ENCODE results near the gene CHCHD2. TPM values are rescaled to one million over a fixed set of nuclear protein-coding genes. Genes with fewer than 3 reads are reported as not detected.
A peak's percentile ranks its signal among the peaks of the same experiment; 100 is the strongest.
"Not testable (repeated sequence)": the region's sequence is repeated elsewhere in the genome, so short reads cannot be mapped to it uniquely, and the experiment has no call there.

The CHCHD2 gene
- total RNA-seq, 2 experiments from 2014 or later: 526 to 534 TPM

DNA sequence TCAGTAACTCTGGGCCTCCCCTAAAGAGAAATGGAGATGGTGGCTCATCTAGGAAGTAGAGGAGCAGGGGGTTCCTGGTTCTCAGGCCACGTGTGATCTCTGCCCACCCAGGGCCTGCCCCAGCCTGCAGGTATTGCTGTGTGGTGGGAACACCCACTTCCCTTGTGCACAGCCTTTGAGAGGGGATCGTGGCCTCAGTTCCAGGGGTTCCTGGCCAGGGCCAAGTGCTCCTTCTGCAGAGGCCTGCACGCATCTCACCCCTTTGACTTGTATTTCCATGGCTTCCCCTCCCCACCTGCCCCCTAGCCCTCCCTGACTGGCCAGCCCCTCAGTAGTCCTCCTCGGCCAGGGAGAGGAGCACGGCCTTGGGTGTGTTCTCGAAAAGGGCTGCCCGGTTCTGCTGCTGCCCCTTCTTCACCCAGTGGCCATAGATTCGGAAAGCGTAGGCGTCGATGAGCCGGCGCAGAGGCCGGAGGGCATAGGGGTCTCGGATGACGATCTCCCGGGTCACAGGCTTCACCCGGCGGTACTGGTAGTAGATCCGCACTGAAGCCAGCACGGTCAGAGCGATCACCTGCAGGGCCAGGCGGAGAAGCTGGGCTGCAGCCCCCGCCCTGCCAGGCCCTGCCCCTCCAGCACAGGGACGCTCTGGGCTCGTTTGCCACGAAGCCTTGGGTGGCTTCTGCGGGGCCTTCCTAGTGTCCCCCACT lies 25.4 kb downstream of the CHCHD2 start:
- H3K27me3 Mint-ChIP-seq (ENCODE audit: low read depth); POLR2A ChIA-PET; H3K4me3 Mint-ChIP-seq; H3K4me1 Mint-ChIP-seq (ENCODE audit: low read depth); ATAC-seq; H3K9me3 Mint-ChIP-seq (ENCODE audit: insufficient read depth); CTCF ChIA-PET; DNase-seq: not testable (repeated sequence)
- H3K36me3 Mint-ChIP-seq (ENCODE audit: low read depth): peaks cover 32% of the 10 kb centered on the region
- H3K27ac Mint-ChIP-seq: peak overlapping the region; percentile 25

DNA sequence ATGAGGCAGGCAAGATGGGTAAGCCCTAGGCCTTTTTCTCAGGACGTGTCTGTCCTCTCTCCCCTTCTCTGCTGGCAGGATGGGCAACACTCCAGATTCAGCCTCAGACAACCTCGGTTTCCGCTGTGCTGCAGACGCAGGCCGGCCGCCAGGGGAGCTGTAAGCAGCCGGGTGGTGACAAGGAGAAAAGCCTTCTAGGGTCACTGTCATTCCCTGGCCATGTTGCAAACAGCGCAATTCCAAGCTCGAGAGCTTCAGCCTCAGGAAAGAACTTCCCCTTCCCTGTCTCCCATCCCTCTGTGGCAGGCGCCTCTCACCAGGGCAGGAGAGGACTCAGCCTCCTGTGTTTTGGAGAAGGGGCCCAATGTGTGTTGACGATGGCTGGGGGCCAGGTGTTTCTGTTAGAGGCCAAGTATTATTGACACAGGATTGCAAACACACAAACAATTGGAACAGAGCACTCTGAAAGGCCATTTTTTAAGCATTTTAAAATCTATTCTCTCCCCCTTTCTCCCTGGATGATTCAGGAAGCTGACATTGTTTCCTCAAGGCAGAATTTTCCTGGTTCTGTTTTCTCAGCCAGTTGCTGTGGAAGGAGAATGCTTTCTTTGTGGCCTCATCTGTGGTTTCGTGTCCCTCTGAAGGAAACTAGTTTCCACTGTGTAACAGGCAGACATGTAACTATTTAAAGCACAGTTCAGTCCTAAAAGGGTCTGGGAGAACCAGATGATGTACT lies 26.7 kb downstream of the CHCHD2 start:
- Mint-ChIP-seq H3K4me1 (ENCODE audit: low read depth) (no peaks in the 10 kb centered on the region), H3K36me3 (ENCODE audit: low read depth) (peaks cover 35% of the 10 kb centered on the region), H3K9me3 (ENCODE audit: insufficient read depth) (no peaks in the 10 kb centered on the region), H3K27me3 (ENCODE audit: low read depth) (no peaks in the 10 kb centered on the region), H3K27ac (no peak overlapping the region), H3K4me3 (no peak overlapping the region)
- DNase-seq (no peak), ATAC-seq (no peak)
- ChIA-PET POLR2A (no interaction called here), CTCF (interaction anchor here (1.2 to 1.4 kb wide), 2 partner anchors 14 to 29 kb away, joined by 3 read pairs; partner anchors contain the start of gene PSPH)

DNA sequence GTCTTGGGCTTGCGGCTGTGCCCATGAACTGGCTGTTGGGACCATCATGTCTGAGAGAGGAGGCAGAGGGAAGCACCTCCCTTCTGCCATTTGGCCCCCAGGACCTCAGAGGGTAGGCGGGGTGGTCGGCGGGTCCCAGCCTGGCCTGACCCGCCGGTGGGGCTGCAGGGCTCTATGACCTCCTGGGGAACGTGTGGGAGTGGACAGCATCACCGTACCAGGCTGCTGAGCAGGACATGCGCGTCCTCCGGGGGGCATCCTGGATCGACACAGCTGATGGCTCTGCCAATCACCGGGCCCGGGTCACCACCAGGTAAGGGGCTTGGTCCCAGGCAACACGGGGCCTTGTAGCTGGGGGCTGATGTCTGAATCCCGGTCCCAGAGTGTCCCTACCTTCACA lies 28.1 kb downstream of the CHCHD2 start:
- ATAC-seq (no peak), DNase-seq (no peak)
- CTCF ChIA-PET: no interaction called here
- no peaks in the 10 kb centered on the region for H3K27me3 Mint-ChIP-seq (ENCODE audit: low read depth)
- H3K4me3 Mint-ChIP-seq: no peak overlapping the region
- no peaks in the 10 kb centered on the region for H3K9me3 Mint-ChIP-seq (ENCODE audit: insufficient read depth)
- peaks cover 5% of the 10 kb centered on the region for H3K4me1 Mint-ChIP-seq (ENCODE audit: low read depth)
- H3K27ac Mint-ChIP-seq: no peak overlapping the region
- POLR2A ChIA-PET: interaction anchor here (0.6 to 1.2 kb wide), 2 partner anchors 13 to 171 kb away, joined by 4 to 5 read pairs; partner anchors contain the start of gene SUMF2
- H3K36me3 Mint-ChIP-seq (ENCODE audit: low read depth): peaks cover 40% of the 10 kb centered on the region

DNA sequence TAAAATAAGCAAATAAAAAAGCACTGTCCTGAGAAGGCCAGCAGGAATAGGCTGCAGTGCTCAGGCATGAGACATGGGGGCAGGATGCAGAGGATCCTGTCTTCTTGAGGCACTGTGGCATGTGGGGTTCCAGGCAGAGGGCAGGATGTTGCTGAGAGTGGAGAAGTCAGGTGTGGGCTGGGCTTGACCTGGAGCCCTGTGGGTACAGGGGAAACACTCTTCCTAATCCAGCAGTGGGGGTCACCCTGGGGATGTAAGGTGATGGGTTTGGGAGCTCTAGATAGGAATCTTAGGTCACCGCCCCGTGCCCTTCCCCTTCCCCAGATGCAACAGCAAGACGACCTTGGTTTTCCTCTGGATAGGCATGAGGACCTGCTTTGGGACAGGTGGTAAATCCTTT lies 28.6 kb downstream of the CHCHD2 start:
- CTCF ChIA-PET: no interaction called here
- DNase-seq: no peak

DNA sequence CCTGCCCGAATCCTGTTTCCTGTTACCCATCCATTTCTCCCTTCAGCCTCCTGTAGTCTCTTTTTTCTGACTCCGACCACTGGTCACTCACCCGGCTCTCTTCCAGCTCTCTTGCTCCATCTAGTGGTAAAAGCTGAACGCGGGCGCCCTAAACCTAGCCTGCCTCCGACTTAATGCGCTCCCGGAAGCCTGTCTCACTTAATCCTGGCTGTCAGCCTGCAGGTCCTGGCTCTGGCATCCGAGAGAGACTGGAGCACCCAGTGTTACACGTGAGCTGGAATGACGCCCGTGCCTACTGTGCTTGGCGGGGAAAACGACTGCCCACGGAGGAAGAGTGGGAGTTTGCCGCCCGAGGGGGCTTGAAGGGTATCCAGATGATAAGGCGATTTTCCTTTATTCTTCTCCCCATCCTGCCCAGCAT lies 31.9 kb downstream of the CHCHD2 start:
- CTCF ChIA-PET: interaction anchor here (0.6 to 3.2 kb wide), 19 partner anchors 10 to 433 kb away, joined by 3 to 26 read pairs (median 6); partner anchors contain the start of genes CCT6A, CHCHD2, PSPH and SUMF2
- POLR2A ChIA-PET: interaction anchor here (0.7 kb wide), 1 partner anchor 423 kb away, joined by 3 read pairs; no protein-coding TSS in a partner anchor
- Mint-ChIP-seq H3K27ac (peak overlapping the region; percentile 50), H3K4me3 (no peak overlapping the region), H3K4me1 (ENCODE audit: low read depth) (peaks cover 5% of the 10 kb centered on the region), H3K27me3 (ENCODE audit: low read depth) (no peaks in the 10 kb centered on the region), H3K9me3 (ENCODE audit: insufficient read depth) (no peaks in the 10 kb centered on the region), H3K36me3 (ENCODE audit: low read depth) (peaks cover 40% of the 10 kb centered on the region)
- DNase-seq (peak; percentile 70), ATAC-seq (peak; percentile 90)

More for the DNA sequence above, 28.6 kb downstream of the CHCHD2 start:
- POLR2A ChIA-PET: interaction anchor here (0.6 to 1.2 kb wide), 2 partner anchors 13 to 171 kb away, joined by 4 to 5 read pairs; partner anchors contain the start of gene SUMF2
- Mint-ChIP-seq H3K27me3 (ENCODE audit: low read depth) (no peaks in the 10 kb centered on the region), H3K4me1 (ENCODE audit: low read depth) (peaks cover 5% of the 10 kb centered on the region), H3K9me3 (ENCODE audit: insufficient read depth) (no peaks in the 10 kb centered on the region), H3K36me3 (ENCODE audit: low read depth) (peaks cover 45% of the 10 kb centered on the region), H3K4me3 (no peak overlapping the region), H3K27ac (no peak overlapping the region)
- no peak for ATAC-seq

DNA sequence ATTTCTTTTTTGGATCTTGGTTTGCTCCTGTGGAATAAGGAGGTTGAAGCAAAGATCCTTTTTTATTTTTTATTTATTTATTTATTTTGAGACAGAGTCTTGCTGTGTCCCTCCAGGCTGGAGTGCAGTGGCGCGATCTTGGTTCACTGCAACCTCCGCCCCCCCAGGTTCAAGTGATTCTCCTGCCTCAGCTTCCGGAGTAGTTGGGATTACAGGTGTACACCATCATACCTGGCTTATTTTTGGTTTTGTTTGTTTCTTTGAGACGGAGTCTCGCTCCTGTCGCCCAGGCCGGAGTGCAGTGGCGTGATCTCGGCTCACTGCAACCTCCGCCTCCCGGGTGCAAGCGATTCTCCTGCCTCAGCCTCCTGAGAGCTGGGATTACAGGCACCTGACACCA lies 39.9 kb downstream of the CHCHD2 start:
- POLR2A ChIA-PET: interaction anchor here (0.6 to 3.9 kb wide), 3 partner anchors 13 to 102 kb away, joined by 3 to 27 read pairs (median 13); partner anchors contain the start of genes CCT6A and PSPH
- DNase-seq; H3K27ac Mint-ChIP-seq; H3K27me3 Mint-ChIP-seq (ENCODE audit: low read depth); H3K9me3 Mint-ChIP-seq (ENCODE audit: insufficient read depth); ATAC-seq; H3K4me3 Mint-ChIP-seq: not testable (repeated sequence)
- Mint-ChIP-seq H3K36me3 (ENCODE audit: low read depth) (peaks cover 45% of the 10 kb centered on the region), H3K4me1 (ENCODE audit: low read depth) (peaks cover 28% of the 10 kb centered on the region)
- CTCF ChIA-PET: interaction anchor here (2.6 kb wide), 1 partner anchor 15 kb away, joined by 9 read pairs; the partner anchor contains the start of genes CCT6A and PSPH

DNA sequence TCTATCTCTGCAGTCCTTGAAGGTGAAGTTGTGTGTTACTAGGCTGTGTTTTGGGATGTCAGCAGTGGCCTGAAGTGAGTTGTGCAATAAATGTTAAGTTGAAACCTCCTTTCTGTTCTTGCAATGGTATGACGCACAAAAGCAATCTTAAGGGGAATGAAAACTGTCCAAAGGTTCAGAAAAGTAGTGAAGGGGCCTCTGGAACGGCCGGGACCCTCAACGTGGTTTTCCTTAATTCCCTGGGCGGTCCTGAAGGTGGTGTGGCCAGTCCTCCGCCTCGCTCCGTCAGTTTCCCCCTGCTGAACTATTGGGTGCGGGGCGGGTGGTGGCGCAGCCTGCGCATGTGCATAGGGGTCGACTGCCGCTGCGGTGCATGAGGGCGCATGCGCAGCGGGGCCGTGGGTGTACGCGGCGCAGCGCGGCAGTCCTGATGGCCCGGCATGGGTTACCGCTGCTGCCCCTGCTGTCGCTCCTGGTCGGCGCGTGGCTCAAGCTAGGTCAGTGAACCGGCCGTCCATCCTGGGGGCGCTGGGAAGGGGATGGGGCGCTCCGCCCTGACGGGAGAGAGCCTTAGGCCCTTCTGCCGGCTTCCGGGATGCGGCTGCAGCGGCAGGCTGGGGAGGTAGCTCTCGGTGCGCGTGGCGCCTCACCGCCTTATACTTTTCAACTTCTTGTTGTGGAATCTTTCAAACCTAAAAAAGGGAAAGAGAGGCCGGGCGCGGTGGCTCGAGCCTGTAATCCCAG lies 42.2 kb downstream of the CHCHD2 start, which contains the start of gene SUMF2:
Gene SUMF2 (plus strand): TSS at position 405 of the 744 bp plus-strand sequence. CDS start 26 bp downstream, at position 431.
- no peaks in the 10 kb centered on the region for H3K27me3 Mint-ChIP-seq (ENCODE audit: low read depth)
- ChIA-PET POLR2A (interaction anchor here (0.6 to 3.9 kb wide), 6 partner anchors 10 to 42 kb away, joined by 3 to 29 read pairs (median 9); partner anchors contain the start of genes CCT6A, CHCHD2 and PSPH), CTCF (interaction anchor here (1.0 to 2.9 kb wide), 5 partner anchors 10 to 423 kb away, joined by 4 to 26 read pairs (median 5); partner anchors contain the start of genes CCT6A, NIPSNAP2 and PSPH)
- ATAC-seq (peak; percentile 93), DNase-seq (peak; percentile 88)
- H3K4me3 Mint-ChIP-seq: peak within 1 kb of the TSS; percentile 91
- H3K9me3 Mint-ChIP-seq (ENCODE audit: insufficient read depth): no peaks in the 10 kb centered on the region
- peak within 1 kb of the TSS; percentile 95 for H3K27ac Mint-ChIP-seq
- H3K4me1 Mint-ChIP-seq (ENCODE audit: low read depth): peaks cover 38% of the 10 kb centered on the region
- H3K36me3 Mint-ChIP-seq (ENCODE audit: low read depth): peaks cover 57% of the 10 kb centered on the region

DNA sequence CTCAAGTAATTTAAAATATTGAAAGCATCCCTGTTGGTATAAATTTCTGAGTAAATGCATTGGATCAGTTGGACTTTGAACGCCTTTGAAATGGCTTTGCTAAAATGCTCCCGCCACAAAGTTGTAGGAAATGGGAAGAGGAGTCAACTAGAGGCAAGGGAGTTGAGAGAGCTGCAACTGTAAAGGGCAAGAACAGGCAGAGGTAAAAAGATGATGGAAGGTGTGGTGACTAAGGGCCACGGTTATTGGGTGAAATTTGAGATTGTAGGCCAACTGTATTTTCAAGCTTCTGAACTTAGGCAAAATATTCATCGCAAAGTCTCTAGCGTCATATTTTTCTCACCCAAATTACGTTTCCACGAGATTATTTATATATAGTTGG lies 42.8 kb downstream of the CHCHD2 start:
- POLR2A ChIA-PET: interaction anchor here (2.9 to 3.9 kb wide), 3 partner anchors 10 to 42 kb away, joined by 13 to 29 read pairs (median 27); partner anchors contain the start of genes CCT6A, CHCHD2 and PSPH
- ATAC-seq (no peak), DNase-seq (no peak)
- Mint-ChIP-seq H3K4me1 (ENCODE audit: low read depth) (peaks cover 39% of the 10 kb centered on the region), H3K4me3 (peak overlapping the region; percentile 91), H3K27me3 (ENCODE audit: low read depth) (no peaks in the 10 kb centered on the region), H3K9me3 (ENCODE audit: insufficient read depth) (no peaks in the 10 kb centered on the region), H3K27ac (peak overlapping the region; percentile 95), H3K36me3 (ENCODE audit: low read depth) (peaks cover 58% of the 10 kb centered on the region)
- CTCF ChIA-PET: interaction anchor here (2.9 kb wide), 1 partner anchor 10 kb away, joined by 26 read pairs; no protein-coding TSS in a partner anchor

DNA sequence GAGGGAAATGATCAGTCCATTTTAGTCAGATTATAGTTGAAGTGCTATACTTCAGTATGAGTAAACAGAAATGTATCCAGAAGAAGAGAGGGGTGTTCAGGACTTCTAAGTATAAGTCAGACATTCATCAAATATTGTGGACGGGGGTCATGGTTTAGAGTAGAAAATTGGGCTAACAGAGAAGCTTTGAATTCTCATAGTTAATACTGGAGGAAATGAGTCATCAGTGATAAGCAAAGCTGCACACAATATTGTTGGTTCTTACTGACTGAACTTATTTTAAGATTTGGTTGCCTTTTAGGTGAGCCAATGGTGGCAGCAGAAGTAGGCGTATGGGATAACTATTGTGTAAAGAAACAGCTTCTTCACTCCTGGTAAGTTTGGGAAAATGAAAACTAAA lies 43.9 kb downstream of the CHCHD2 start:
- Mint-ChIP-seq H3K27ac (peak overlapping the region; percentile 74), H3K9me3 (ENCODE audit: insufficient read depth) (no peaks in the 10 kb centered on the region), H3K27me3 (ENCODE audit: low read depth) (no peaks in the 10 kb centered on the region), H3K4me1 (ENCODE audit: low read depth) (peaks cover 45% of the 10 kb centered on the region), H3K36me3 (ENCODE audit: low read depth) (peaks cover 64% of the 10 kb centered on the region), H3K4me3 (no peak overlapping the region)
- ATAC-seq (no peak), DNase-seq (no peak)
- POLR2A ChIA-PET: interaction anchor here (0.6 to 3.9 kb wide), 3 partner anchors 8 to 147 kb away, joined by 3 to 27 read pairs (median 3); partner anchors contain the start of genes CCT6A and PSPH
- CTCF ChIA-PET: interaction anchor here (0.7 to 1.2 kb wide), 2 partner anchors 12 to 43 kb away, joined by 3 to 5 read pairs; no protein-coding TSS in a partner anchor

DNA sequence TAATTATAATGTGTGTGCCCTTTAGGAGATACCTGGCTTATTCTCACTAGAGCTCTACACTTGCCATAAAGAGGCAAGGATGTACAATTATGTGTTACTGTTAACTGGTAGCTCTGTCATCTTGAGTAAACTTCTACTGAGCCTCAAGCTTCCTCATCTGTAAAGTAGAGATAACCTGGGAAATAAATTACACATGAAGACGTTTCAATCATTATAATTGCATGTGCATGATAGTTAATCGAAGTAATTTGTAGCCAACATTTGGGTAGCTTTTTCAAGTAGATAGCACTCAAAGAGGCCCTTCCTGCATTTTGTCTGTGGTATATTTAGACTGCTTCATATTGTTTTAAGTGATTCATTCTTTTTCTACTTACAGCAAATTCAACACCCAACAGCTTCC lies 52.3 kb downstream of the CHCHD2 start:
- Mint-ChIP-seq H3K27me3 (ENCODE audit: low read depth) (no peaks in the 10 kb centered on the region), H3K4me1 (ENCODE audit: low read depth) (peaks cover 49% of the 10 kb centered on the region), H3K9me3 (ENCODE audit: insufficient read depth) (no peaks in the 10 kb centered on the region), H3K27ac (no peak overlapping the region), H3K4me3 (peak overlapping the region; percentile 25), H3K36me3 (ENCODE audit: low read depth) (peaks cover 57% of the 10 kb centered on the region)
- ATAC-seq (no peak), DNase-seq (no peak)
- POLR2A ChIA-PET: interaction anchor here (1.1 to 1.9 kb wide), 2 partner anchors 11 to 52 kb away, joined by 4 to 13 read pairs; partner anchors contain the start of genes CHCHD2 and SUMF2
- CTCF ChIA-PET: interaction anchor here (1.0 to 1.7 kb wide), 3 partner anchors 11 to 21 kb away, joined by 3 to 10 read pairs (median 4); partner anchors contain the start of gene SUMF2

Measured in activated CD8-positive, alpha-beta T cell treated with anti-CD3 and anti-CD28 coated beads, Interleukin-2, amount 10 ng/mL, durations not matched to agents 7 days and 5 days (primary cell).